HepG2 (cell line): ENCODE results near the gene TLX3. TPM values are rescaled to one million over a fixed set of nuclear protein-coding genes. Genes with fewer than 3 reads are reported as not detected.

Source experiments
- ATAC-seq: fragments of 200-7000 bp; cut with Tn5 transposase; 3 replicates; pipeline ENCODE4 v1.9.1; 2020; ENCODE audit warnings: mild to moderate bottlenecking, moderate library complexity
- BruUV-seq: library from RNA; stranded (reverse); fragments of 400-500 nt; replicated peaks from 2 replicates; lab custom pipeline; 2021; lab: Mats Ljungman, UMichigan
- CTCF ChIA-PET: fragments of 300-600 bp; formaldehyde crosslinking; extraction: SDS; loops from one replicate; lab custom pipeline; 2021; ENCODE audit warnings: low total read pairs, inconsistent platforms, low intra/inter-chr PET ratio; lab: Yijun Ruan, JAX
- POLR2A ChIA-PET: fragments of 350-600 bp; sonication (Branson Sonifier 250); formaldehyde crosslinking; loops from one replicate; lab custom pipeline; 2020; ENCODE audit warnings: antibody characterized with exemption, inconsistent platforms; lab: Yijun Ruan, JAX
- DNase-seq: peaks from one replicate; pipeline ENCODE4 v3.0.0-alpha.2; 2015; ENCODE audit warnings: low spot score
- FAIRE-seq: peaks from 3 replicates; lab custom pipeline; 2011; peaks lifted over from hg19 to GRCh38; lab: Jason Lieb, UNC
- H2AFZ ChIP-seq: one replicate; pipeline ENCODE4 v1.6.1; 2011; ENCODE audit warnings: low read length, inconsistent platforms
- H3K27ac ChIP-seq: fragments of 300-600 bp; 3 replicates; pipeline ENCODE4 v1.8.0; 2011; ENCODE audit warnings: mixed run types, mild to moderate bottlenecking, mixed read lengths, low read length, inconsistent platforms; ENCODE audit not compliant: insufficient read depth; ENCODE audit errors: extremely low read length
- H3K27me3 ChIP-seq, 2 experiments: fragments of 200-600 bp in 1 of 2; 2 replicates in 1 of 2; 3 replicates in 1 of 2; pipeline versions ENCODE4 v1.6.0 to v1.8.0; 2011; ENCODE audit warnings: low read length in 2 of 2, mild to moderate bottlenecking in 2 of 2, moderate library complexity in 2 of 2, inconsistent platforms in 1 of 2; ENCODE audit not compliant: insufficient read depth in 2 of 2, control insufficient read depth in 1 of 2
- H3K36me3 ChIP-seq, 2 experiments: fragments of 200-600 bp in 1 of 2; replicated peaks in 1 of 2; 2 replicates in 1 of 2; 3 replicates in 1 of 2; pipeline versions ENCODE4 v1.5.1 to v1.8.0; 2011; ENCODE audit warnings: low read length in 2 of 2, inconsistent platforms in 1 of 2; ENCODE audit not compliant: insufficient read depth in 2 of 2, control insufficient read depth in 1 of 2
- H3K4me1 ChIP-seq: 2 replicates; pipeline ENCODE4 v1.5.1; 2012; ENCODE audit warnings: low read length, inconsistent platforms; ENCODE audit not compliant: insufficient read depth
- H3K4me2 ChIP-seq: 2 replicates; pipeline ENCODE4 v1.6.0; 2011; ENCODE audit warnings: low read depth, low read length, inconsistent platforms
- H3K4me3 ChIP-seq, 3 experiments: fragments of 200-600 bp in 1 of 3; sonication (generic), shearing (Covaris generic) in 1 of 3; replicated peaks in 1 of 3; 2 replicates each; pipeline ENCODE4 v1.5.1; 2011 to 2016; ENCODE audit warnings: low read length in 3 of 3, inconsistent platforms in 2 of 3, low read depth in 2 of 3, mild to moderate bottlenecking in 2 of 3, control low read depth in 1 of 3, mixed read lengths in 1 of 3; ENCODE audit not compliant: insufficient read depth in 1 of 3
- H3K79me2 ChIP-seq: one replicate; pipeline ENCODE4 v1.6.1; 2011; ENCODE audit warnings: low read length, inconsistent platforms; ENCODE audit not compliant: insufficient read depth
- H3K9ac ChIP-seq: 2 replicates; pipeline ENCODE4 v1.6.0; 2011; ENCODE audit warnings: mild to moderate bottlenecking, low read depth, low read length, inconsistent platforms; ENCODE audit not compliant: insufficient read depth
- H3K9me3 ChIP-seq: 2 replicates; pipeline ENCODE4 v1.5.1; 2012; ENCODE audit warnings: mild to moderate bottlenecking, low read length
- H4K20me1 ChIP-seq: 2 replicates; pipeline ENCODE4 v1.6.0; 2011; ENCODE audit warnings: inconsistent platforms, mild to moderate bottlenecking, low read length, moderate library complexity; ENCODE audit not compliant: insufficient read depth
- FUBP1 ChIP-seq: sonication (generic); formaldehyde crosslinking; IDR thresholded peaks from 2 replicates; pipeline ENCODE4 v1.5.1; 2020; ENCODE audit warnings: missing genetic modification reagents, mild to moderate bottlenecking, borderline replicate concordance
- GTF2F1 ChIP-seq: fragments of 150-350 bp; IDR thresholded peaks from 2 replicates; pipeline ENCODE4 v1.6.1; 2014; ENCODE audit warnings: low read length
- MAFF ChIP-seq: IDR thresholded peaks from 2 replicates; pipeline ENCODE4 v1.6.1; 2011; ENCODE audit warnings: low read depth, low read length, improper control_type of control experiment
- ONECUT2 ChIP-seq: sonication (generic); formaldehyde crosslinking; IDR thresholded peaks from 2 replicates; pipeline ENCODE4 v1.4.0; 2020; ENCODE audit warnings: missing genetic modification reagents
- RFX1 ChIP-seq: fragments of 450-650 bp; IDR thresholded peaks from 2 replicates; pipeline ENCODE4 v1.6.1; 2017
- XRCC5 ChIP-seq: fragments of 200-400 bp; formaldehyde crosslinking; optimal IDR thresholded peaks from 2 replicates; pipeline ENCODE3; 2017; ENCODE audit warnings: mild to moderate bottlenecking, low read length
- ZEB1 ChIP-seq: IDR thresholded peaks from 2 replicates; pipeline ENCODE4 v1.6.1; 2012; ENCODE audit warnings: mild to moderate bottlenecking, low read depth, inconsistent platforms; ENCODE audit not compliant: insufficient replicate concordance
- ZFP36L2 ChIP-seq: sonication (generic); formaldehyde crosslinking; IDR thresholded peaks from 2 replicates; pipeline ENCODE4 v1.4.0; 2020; ENCODE audit warnings: missing genetic modification reagents
- ZNF180 ChIP-seq: sonication (generic); formaldehyde crosslinking; IDR thresholded peaks from 2 replicates; pipeline ENCODE4 v1.4.0; 2020; ENCODE audit warnings: low read depth, missing genetic modification reagents, borderline replicate concordance
- ZNF256 ChIP-seq: sonication (generic); formaldehyde crosslinking; conservative IDR thresholded peaks from 2 replicates; pipeline ENCODE4 v1.4.0; 2020; ENCODE audit warnings: missing genetic modification reagents
- ZNF33B ChIP-seq: sonication (generic); formaldehyde crosslinking; IDR thresholded peaks from 2 replicates; pipeline ENCODE4 v1.5.1; 2020; ENCODE audit warnings: mild to moderate bottlenecking, missing genetic modification reagents
- ZNF367 ChIP-seq: sonication (generic); formaldehyde crosslinking; IDR thresholded peaks from 2 replicates; pipeline ENCODE4 v1.4.0; 2020; ENCODE audit warnings: missing genetic modification reagents, borderline replicate concordance
- ZNF543 ChIP-seq: sonication (generic); formaldehyde crosslinking; IDR thresholded peaks from 2 replicates; pipeline ENCODE4 v1.4.0; 2020; ENCODE audit warnings: mild to moderate bottlenecking, missing genetic modification reagents
- ZNF569 ChIP-seq: sonication (generic); formaldehyde crosslinking; IDR thresholded peaks from 2 replicates; pipeline ENCODE4 v1.5.0; 2020; ENCODE audit warnings: mild to moderate bottlenecking, missing genetic modification reagents, moderate library complexity, borderline replicate concordance
- ZNF589 ChIP-seq: sonication (generic); formaldehyde crosslinking; conservative IDR thresholded peaks from 2 replicates; pipeline ENCODE4 v1.8.0; 2022; ENCODE audit warnings: mild to moderate bottlenecking, moderate library complexity, missing genetic modification reagents
- ZNF746 ChIP-seq: sonication (generic); formaldehyde crosslinking; IDR thresholded peaks from 2 replicates; pipeline ENCODE4 v1.8.0; 2022; ENCODE audit warnings: mild to moderate bottlenecking, missing genetic modification reagents
- ZSCAN22 ChIP-seq: sonication (generic); formaldehyde crosslinking; IDR thresholded peaks from 2 replicates; pipeline ENCODE4 v1.4.0; 2020; ENCODE audit warnings: mild to moderate bottlenecking, missing genetic modification reagents
- ZSCAN30 ChIP-seq: sonication (generic); formaldehyde crosslinking; IDR thresholded peaks from 2 replicates; pipeline ENCODE4 v1.5.0; 2020; ENCODE audit warnings: mild to moderate bottlenecking, missing genetic modification reagents
- WGBS: methylation state at CpG from one replicate; pipeline ENCODE4 v1.1.6; 2017; ENCODE audit warnings: low lambda C conversion rate; 5-methylcytosine and 5-hydroxymethylcytosine counted together
- in situ Hi-C: cut with HindIII; loops from 2 replicates; pipeline ENCODE4 v1.10.0; 2017; ENCODE audit warnings: low pct_unique_long_range_greater_than_20kb; ENCODE audit not compliant: extremely low pct_ligation_motif_present
- intact Hi-C: fragments of 100-400 bp; cut with micrococcal nuclease; formaldehyde crosslinking; loops from one replicate; pipeline ENCODE4 v1.10.0; 2022; ENCODE audit not compliant: unreplicated experiment
- polyA plus RNA-seq, 8 experiments: library from polyadenylated mRNA; depleted of rRNA in 3 of 8; stranded (reverse) in 7 of 8; unstranded in 1 of 8; fragments of >200 nt; fragmentation: Illumina TruSeq in 4 of 8; extraction: Trizol in 4 of 8; gene quantifications; 2 replicates each; pipeline versions ENCODE4 v1.2.1 to v1.2.3, GENCODE V29; 2011 to 2016; ENCODE audit warnings: low read depth in 4 of 8, missing spikeins in 1 of 8, mixed read lengths in 1 of 8; ENCODE audit not compliant: insufficient read depth in 1 of 8
- total RNA-seq, 5 experiments: library from RNA; depleted of rRNA; stranded (reverse); fragments of >200 nt; fragmentation: Illumina TruSeq; extraction: Trizol; gene quantifications; 2 replicates each; pipeline ENCODE4 v1.2.3, GENCODE V29; 2016; ENCODE audit warnings: low read depth in 1 of 5
- TF ChIP-seq, protein P1 (sequence below): IDR thresholded peaks from 2 replicates; pipeline ENCODE4 v1.6.1; 2012; ENCODE audit warnings: inconsistent platforms
- TF ChIP-seq, protein P2 (sequence below): sonication (generic); formaldehyde crosslinking; IDR thresholded peaks from 2 replicates; pipeline ENCODE4 v1.9.0; 2022; ENCODE audit warnings: low read depth, missing genetic modification reagents

Gene TLX3
- total and polyA plus RNA-seq, 2 of the 13 experiments (the other 11 are each of a cell fraction or from before 2014, with no cell fraction given): not detected

DNA sequence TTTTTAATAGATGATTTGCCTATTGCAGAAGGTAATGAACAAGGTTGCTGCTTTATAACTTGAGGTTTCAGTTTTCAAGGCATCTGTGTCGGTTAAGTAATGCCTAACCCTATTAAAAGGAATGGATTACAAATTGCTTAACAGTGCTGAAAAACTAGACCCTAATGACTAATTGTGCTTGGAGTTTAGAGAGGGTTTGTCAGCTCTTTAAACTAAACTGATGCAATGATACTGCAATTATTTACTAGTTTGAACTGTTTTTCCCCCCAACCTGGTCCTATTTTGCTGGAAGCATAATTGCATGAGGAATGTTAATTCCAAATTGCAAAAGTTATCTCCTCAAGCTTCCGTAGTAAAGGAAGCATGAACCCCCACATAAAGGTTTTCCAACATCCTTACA, 39.3 kb upstream of the TLX3 start (continued):
- TF ChIP-seq FUBP1 (CRISPR knock-in tag): no peak
- TF ChIP-seq, protein P1, sequence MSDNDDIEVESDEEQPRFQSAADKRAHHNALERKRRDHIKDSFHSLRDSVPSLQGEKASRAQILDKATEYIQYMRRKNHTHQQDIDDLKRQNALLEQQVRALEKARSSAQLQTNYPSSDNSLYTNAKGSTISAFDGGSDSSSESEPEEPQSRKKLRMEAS: no peak

- ChIA-PET POLR2A (no interaction called here), CTCF (no interaction called here)
- Histone ChIP-seq H3K4me2 (no peak overlapping the region), H3K27ac (no peak overlapping the region), H3K79me2 (no peaks in the 10 kb centered on the region), H3K36me3 (no peaks in the 10 kb centered on the region), H4K20me1 (no peaks in the 10 kb centered on the region), H3K9me3 (no peaks in the 10 kb centered on the region), H3K4me1 (no peaks in the 10 kb centered on the region), H3K27me3 (no peaks in the 10 kb centered on the region), H3K4me3 (no peak overlapping the region), H3K9ac (no peak overlapping the region), H2AFZ (no peak overlapping the region)
- intact Hi-C loops: no loop called here
- ATAC-seq: no peak
- no peak for FAIRE-seq
- DNase-seq: no peak
- no TSS peak for BruUV-seq
- no peak for TF ChIP-seq XRCC5
- no peak for TF ChIP-seq ZNF367 (CRISPR knock-in tag)
- no peak for TF ChIP-seq ZFP36L2 (CRISPR knock-in tag)
- TF ChIP-seq MAFF: no peak
- TF ChIP-seq ZNF543: no peak
- no peak for TF ChIP-seq ZEB1
- no peak for TF ChIP-seq ZNF180 (CRISPR knock-in tag)
- no peak for TF ChIP-seq ZNF33B (CRISPR knock-in tag)
- TF ChIP-seq GTF2F1: no peak
- TF ChIP-seq ZSCAN30: no peak
- TF ChIP-seq ZNF746: no peak
- TF ChIP-seq ZSCAN22 (CRISPR knock-in tag): no peak
- TF ChIP-seq ZNF256 (CRISPR knock-in tag): no peak
- TF ChIP-seq ONECUT2 (CRISPR knock-in tag): no peak
- TF ChIP-seq ZNF589: no peak
- TF ChIP-seq RFX1: no peak
- no peak for TF ChIP-seq ZNF569
- TF ChIP-seq, protein P2, sequence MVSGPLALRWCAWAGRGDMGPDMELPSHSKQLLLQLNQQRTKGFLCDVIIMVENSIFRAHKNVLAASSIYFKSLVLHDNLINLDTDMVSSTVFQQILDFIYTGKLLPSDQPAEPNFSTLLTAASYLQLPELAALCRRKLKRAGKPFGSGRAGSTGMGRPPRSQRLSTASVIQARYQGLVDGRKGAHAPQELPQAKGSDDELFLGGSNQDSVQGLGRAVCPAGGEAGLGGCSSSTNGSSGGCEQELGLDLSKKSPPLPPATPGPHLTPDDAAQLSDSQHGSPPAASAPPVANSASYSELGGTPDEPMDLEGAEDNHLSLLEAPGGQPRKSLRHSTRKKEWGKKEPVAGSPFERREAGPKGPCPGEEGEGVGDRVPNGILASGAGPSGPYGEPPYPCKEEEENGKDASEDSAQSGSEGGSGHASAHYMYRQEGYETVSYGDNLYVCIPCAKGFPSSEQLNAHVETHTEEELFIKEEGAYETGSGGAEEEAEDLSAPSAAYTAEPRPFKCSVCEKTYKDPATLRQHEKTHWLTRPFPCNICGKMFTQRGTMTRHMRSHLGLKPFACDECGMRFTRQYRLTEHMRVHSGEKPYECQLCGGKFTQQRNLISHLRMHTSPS: no peak
- WGBS: 17% methylated on average over 3 of the region's 3 CpGs
- in situ Hi-C loops: no loop called here
These were observed 38.9 kb upstream of the TLX3 start for GRCh38 chr5:171270136-171270535.
